RWPE1 (cell line): ENCODE results near the gene PARVA.

Experiments
- CTCF ChIA-PET: fragments of 350-600 bp; sonication (Branson Sonifier 250); formaldehyde crosslinking; extraction: SDS; loops from one replicate; lab custom pipeline; 2021; lab: Yijun Ruan, JAX
- POLR2A ChIA-PET: fragments of 400-600 bp; formaldehyde crosslinking; extraction: SDS; loops from one replicate; lab custom pipeline; 2020; ENCODE audit warnings: antibody characterized with exemption; ENCODE audit not compliant: low non-redundant PET; lab: Yijun Ruan, JAX
- DNase-seq: peaks from one replicate; pipeline ENCODE4 v3.0.0; 2012; ENCODE audit warnings: low spot score
- H3K27ac ChIP-seq: fragments of 450-650 bp; 2 replicates; pipeline ENCODE4 v1.5.1; 2017
- TF ChIP-seq, protein P1 (sequence below): fragments of 450-650 bp; conservative IDR thresholded peaks from 2 replicates; pipeline ENCODE4 v1.5.1; 2017; ENCODE audit warnings: low read depth, mild to moderate bottlenecking

The PARVA gene

DNA sequence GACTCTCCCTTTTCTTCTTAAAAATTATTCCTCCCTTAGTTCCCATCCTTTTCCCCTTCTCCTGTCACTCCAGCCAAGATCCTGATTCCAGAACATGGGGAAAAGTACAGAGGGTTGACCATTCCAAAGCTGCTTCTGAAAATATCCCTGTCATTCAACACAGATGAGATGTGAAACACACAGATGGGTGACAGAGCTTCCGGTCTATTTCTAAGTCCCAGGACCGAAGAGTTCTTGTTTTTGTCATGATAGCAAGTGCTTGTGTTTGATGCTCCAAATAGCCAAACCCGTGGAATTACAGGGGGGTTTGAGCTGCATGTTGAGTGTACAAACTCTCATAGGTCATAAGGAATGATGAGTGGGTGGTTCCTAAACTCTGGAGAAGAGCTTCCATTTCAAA is 57.9 kb downstream of the PARVA start:
- H3K27ac ChIP-seq: no peak overlapping the region
- TF ChIP-seq, protein P1, sequence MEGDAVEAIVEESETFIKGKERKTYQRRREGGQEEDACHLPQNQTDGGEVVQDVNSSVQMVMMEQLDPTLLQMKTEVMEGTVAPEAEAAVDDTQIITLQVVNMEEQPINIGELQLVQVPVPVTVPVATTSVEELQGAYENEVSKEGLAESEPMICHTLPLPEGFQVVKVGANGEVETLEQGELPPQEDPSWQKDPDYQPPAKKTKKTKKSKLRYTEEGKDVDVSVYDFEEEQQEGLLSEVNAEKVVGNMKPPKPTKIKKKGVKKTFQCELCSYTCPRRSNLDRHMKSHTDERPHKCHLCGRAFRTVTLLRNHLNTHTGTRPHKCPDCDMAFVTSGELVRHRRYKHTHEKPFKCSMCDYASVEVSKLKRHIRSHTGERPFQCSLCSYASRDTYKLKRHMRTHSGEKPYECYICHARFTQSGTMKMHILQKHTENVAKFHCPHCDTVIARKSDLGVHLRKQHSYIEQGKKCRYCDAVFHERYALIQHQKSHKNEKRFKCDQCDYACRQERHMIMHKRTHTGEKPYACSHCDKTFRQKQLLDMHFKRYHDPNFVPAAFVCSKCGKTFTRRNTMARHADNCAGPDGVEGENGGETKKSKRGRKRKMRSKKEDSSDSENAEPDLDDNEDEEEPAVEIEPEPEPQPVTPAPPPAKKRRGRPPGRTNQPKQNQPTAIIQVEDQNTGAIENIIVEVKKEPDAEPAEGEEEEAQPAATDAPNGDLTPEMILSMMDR: no peak
- no peak for DNase-seq
- POLR2A ChIA-PET: no interaction called here
- CTCF ChIA-PET: no interaction called here

DNA sequence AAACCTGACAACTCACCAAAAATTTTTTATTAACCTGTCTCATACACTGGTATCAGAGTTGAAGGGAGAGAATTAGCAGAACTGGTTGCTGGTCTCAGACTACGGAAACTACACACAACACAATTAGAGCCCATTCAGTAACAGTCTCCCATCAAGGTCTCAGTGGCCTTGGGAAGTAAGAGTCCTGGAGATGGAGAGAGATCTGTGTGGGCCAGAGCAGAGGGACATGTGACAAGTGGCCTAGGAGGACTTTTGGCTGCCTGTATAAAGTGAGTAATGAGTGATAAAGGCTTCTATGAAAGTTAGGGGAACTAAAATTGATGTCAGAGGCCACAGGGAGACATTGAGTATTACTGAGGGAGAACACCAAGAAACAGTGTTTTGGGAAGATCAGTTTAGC is 58.9 kb downstream of the PARVA start:
- no peak for DNase-seq
- POLR2A ChIA-PET: no interaction called here
- TF ChIP-seq, protein P1: no peak
- CTCF ChIA-PET: no interaction called here
- H3K27ac ChIP-seq: no peak overlapping the region

DNA sequence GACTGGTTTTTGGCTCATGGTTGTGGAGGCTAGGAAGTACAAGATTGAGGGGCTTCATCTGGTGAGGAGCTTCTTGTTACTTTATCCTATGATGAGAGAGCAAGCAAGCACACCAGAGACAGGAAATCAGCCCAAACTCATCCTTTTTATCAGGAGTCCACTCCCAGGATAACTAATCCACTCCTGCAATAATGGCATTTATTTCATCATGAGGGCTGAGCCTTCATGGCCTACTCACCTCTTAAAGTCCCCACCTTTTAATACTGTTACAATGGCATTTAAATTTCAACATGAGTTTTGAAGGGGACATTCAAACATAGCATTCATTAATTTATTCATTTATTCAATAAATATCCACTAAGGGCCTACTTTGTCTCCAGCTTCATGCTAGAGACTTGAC is 60.9 kb downstream of the PARVA start:
- POLR2A ChIA-PET: no interaction called here
- H3K27ac ChIP-seq: no peak overlapping the region
- CTCF ChIA-PET: no interaction called here
- no peak for DNase-seq
- TF ChIP-seq, protein P1: no peak

DNA sequence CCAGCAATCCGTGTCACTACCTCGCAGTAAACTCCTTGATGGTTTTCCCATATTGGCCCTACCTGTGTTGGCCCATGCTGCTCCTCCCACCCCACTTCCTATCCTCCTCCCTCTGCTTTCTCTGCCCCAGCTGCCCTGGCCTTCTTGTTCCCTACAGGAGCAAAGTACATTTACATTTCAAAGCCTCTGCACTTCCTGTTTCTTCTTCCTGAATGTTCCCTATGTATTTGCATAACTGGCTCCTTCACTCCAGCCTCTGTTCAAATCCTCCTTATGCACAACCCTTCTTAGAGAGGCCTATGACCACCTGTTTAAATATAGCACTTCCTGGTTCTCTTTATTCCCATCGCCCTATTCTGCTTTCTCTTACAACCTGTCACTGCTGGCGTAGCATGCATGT is 62.2 kb downstream of the PARVA start:
- DNase-seq: no peak
- TF ChIP-seq, protein P1: no peak
- ChIA-PET POLR2A (no interaction called here), CTCF (no interaction called here)
- H3K27ac ChIP-seq: no peak overlapping the region

DNA sequence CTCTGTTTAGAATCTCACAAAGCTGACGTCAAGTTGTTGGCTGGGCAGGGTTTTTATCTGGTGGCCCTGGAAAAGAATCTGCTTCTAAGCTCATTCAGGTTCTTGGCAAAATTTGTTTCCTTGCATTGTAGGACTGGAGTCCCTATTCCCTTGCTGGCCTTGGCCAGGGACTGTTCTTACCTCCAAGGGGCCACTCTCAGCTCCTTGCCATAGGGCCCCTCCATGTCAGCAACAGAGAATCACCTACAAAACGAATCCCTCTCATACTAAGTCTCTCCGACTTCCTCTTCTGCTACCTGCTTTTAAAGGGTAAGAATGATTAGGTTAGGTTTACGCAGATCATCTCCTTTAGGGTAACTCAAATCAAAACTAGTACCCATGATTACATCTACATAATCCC is 63.2 kb downstream of the PARVA start:
- no peak for DNase-seq
- no peak overlapping the region for H3K27ac ChIP-seq
- ChIA-PET CTCF (no interaction called here), POLR2A (no interaction called here)
- TF ChIP-seq, protein P1: no peak

DNA sequence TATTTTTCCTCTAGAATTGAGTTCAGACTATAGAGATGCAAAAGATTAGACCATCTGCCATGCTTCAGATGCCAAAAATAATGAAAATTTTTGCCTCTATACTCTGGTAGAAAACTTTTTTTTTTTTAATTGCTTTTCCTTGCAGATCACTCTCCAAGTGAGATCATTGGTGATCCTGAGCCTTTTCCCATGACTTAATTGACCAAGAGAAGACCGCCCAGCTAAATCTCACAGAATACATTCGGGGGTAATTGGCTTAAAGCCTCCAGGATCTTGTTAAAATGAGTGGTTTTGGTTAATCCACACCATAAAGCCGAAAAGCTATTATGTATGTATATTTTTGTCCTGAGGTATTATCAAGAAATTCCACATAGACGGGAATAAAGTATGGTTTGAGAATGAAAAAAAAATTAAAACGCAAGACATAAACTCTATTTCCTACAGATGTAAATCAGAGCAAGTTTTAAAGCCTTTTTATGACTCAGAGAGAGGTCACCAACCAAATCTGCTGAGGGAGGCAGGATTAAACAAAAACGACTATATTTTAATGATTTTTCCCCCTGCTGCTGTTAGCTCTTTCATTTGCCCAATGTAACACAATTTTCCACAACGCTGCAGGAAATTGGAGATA is 64.0 kb downstream of the PARVA start:
- CTCF ChIA-PET: interaction anchor here (0.7 kb wide), 1 partner anchor 744 kb away, joined by 6 read pairs; no protein-coding TSS in a partner anchor
- TF ChIP-seq, protein P1: no peak
- peak; percentile 15 for DNase-seq
- POLR2A ChIA-PET: no interaction called here
- H3K27ac ChIP-seq: no peak overlapping the region
